ENCODE measurements around the gene MAP3K13.

MAP3K13 gene

GRCh38 chr3:185362850-185363661, at the start of gene MAP3K13:
Gene MAP3K13 (plus strand): TSS chr3:185363136. CDS start chr3:185428582, 65,446 bp downstream.
- DNase-seq, result peak; percentile 95

DNA sequence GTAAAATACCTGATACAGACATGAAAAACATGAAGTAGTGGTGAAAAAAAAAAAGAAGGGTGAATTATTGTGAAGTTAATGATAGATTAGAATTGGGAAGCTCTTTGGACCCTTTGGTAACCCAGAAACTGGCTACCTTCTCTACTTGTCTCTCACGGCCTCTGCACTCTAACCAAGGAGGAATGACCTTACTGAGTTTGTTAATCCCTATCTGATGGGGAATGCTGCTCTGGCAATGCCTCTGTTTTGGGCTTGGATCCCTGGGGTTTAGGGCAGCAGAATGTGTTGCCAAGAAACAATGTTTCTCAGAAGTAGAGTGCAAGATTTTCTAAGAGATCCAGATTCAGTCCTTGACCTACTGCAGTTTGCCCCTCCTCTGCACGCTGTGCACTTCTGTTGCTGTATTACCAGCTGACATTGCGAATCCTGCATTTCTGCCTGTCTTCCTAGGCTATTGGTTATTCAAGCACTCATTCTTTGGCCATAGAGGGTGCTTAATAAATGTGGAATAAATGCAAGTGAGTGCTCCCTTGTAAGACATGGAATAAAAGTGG, 49.2 kb upstream of the MAP3K13 start:
- DNase-seq, result no peak

DNA sequence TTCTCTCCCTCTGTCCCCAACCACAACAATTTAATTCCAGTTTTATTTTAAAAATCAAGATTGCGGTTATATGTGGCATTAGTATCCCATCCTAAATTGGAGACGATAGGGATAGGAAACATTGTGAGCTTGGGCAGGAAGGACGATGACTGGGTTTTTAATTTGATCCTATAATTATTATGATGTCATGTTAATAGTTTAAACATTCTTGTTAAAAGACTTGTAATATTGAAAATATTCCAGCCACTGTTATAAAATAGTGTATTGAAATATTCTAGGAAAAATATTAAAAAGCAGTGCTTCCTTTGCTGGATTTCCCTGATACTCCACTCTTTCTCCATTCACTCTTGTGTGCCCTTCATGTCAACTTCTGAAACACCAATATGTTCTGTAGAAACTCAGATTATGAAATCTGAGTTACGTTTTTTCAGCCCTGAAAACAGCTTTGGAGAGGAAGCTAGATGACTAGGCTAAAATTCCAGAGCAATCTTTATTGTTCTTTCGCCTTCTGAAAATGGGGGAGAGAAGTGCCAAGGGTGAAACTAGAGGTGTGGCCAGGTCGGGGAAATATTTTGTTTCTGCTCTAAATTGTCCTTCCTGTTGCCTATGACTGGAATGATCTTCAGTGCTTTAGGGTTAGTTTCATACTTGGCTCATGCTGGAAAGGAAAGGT, 46.1 kb upstream of the MAP3K13 start:
- DNase-seq, result peak; percentile 48

DNA sequence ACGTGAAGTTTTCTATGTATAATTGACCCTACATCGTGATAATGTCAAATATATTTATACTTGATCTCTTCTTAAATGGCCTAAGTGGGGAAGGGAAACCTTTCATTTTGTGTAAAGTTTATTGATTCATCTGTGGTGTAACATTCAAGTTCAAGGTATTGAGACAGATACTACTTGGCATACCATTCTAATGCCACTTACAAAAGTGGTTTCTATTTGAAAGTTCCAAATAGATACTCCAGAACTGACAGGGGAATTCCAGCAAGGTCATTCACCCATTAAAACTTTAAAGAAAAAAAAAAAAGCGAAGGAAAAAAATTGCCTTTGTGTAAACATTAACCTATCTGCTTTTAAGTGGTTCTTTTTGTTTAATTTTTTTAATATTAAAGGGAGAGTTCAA, 45.3 kb upstream of the MAP3K13 start:
- DNase-seq, result no peak

GRCh38 chr3:185318141-185318540, 44.8 kb upstream of the MAP3K13 start:
- DNase-seq, result peak; percentile 24

DNA sequence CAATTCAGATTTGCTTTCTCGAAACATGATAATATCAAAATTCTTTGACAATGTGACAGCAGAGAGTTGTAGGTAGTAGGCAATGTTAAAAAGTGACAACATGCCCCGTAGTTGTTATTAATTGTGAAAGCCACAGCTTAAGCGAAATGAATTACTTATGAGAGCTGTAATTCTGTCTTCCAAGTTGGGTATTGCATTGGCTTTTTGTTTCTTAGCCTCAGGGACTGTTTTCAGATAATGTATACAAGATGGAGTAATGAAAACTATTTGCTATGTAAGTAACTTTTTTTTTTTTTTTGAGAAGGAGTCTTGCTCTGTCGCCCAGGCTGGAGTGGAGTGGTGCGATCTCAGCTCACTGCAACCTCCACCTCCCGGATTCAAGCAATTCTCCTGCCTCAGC, 43.1 kb upstream of the MAP3K13 start:
- DNase-seq, result no peak

DNA sequence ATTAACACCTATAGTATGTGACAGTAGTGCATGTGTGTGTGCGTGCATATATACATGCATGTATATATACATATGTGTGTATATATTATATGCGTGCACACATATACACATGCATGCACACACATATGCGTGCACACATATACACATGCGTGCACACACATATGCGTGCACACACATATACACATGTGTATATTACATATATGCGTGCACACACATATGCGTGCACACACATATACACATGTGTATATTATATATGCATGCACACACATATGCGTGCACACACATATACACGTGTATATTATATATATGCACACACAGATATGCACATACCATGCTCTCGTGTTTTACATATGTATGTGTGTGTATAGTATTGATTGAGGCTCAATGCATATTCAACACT, 42.0 kb upstream of the MAP3K13 start:
- no peak for DNase-seq

DNA sequence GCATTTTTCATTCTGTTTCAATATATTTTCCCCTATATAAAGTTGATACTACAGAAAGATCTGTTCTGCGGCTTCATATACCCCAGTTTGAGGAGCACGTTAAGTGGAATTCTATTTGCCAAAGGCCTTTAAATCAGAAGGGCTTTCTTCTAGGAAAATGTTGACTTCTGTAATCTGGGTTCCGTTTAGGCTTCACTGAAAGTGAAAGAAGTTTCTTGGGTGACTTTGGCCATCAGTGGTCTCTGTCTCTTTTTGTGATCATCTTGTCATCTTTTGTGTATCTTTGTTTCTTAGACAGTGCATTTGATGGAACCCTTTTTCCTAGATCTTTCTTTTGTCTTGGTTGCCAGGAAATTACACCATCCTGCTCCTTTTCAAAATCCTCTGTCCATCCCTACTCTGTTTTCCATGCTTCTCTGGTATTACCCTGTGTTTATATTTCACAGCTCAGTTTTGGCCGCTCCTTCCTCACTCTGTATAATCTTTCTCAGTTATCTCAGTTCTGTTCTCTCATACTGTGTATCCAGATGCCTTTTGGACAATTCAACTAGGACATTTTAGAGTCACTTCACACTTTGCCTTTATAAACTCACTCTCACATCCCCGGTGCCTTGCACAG, 40.7 kb upstream of the MAP3K13 start:
- DNase-seq, result no peak

DNA sequence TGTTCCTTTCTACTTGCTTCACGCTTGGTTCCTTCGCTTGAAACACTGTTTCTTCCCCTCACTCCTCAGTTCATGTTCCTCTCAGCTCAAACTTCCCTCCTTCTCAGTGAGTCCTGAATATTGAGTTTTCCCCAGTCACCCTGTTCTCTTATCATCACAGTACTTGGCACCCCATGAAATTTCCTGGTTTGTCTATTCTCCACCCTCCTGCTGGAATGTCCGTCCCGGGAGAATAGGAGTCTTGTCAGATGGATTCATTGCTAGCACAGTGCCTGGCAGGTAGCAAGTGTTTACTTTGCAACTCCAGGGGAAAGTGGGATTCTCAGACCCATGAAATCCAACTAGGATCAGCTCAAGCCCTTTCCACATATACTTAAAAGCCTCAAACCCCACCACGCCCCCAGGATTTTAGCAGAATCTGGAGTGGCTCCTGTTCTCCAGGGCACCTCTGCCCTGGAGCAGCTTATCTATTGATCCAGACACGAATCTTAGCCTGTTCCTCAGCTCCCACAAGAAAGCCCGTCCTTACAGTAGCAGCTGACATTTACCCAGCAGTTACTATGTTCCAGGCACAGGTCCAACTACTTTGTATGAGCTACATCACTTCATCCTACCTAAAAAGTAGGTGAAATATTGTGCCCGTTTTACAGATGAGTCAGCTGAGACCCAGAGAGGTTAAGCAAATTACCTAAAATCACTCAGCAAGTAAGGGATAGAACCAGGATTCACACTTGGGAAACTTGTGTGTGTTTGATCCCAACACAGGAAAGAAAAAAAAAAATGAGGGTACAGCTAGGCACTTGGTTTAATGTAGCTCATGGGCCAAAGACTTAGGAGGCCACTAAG, 36.8 kb upstream of the MAP3K13 start:
- no peak for DNase-seq

- DNase-seq, result no peak
Observed at GRCh38 chr3:185327062-185327461, 35.9 kb upstream of the MAP3K13 start.

DNA sequence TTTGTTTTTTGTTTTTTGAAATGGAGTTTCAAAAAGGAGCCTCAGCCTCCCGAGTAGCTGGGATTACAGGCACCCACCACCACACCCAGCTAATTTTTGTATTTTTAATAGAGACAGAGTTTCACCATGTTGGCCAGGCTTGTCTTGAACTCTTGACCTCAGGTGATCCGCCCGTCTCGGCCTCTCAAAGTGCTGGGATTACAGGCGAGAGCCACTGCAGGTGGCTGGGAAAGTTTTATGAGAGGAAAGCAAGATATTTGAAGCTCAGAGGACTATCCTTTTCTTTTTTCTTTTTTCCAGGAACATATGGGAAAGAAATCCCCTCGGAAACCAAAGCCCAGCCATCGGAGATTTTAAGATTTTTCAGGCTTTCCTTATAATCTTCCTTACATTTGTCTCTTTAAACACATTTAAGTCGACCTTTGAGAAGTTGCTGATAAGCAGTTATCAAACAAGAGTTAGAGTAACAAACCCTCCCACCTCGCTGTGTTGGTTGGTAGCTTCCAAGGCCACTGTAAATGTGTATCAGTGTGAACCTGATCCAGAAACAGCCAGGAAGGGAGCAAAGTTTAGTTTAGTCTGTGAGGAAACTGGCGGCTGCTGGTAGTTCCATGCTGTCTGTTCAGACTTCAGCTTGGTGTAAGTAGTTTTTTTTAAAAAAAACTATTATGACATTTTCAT, 34.5 kb upstream of the MAP3K13 start:
- no peak for DNase-seq

- no peak for DNase-seq
Observed at GRCh38 chr3:185330238-185330637, 32.7 kb upstream of the MAP3K13 start.

- DNase-seq, result no peak
Observed at GRCh38 chr3:185330644-185331043, 32.3 kb upstream of the MAP3K13 start.

DNA sequence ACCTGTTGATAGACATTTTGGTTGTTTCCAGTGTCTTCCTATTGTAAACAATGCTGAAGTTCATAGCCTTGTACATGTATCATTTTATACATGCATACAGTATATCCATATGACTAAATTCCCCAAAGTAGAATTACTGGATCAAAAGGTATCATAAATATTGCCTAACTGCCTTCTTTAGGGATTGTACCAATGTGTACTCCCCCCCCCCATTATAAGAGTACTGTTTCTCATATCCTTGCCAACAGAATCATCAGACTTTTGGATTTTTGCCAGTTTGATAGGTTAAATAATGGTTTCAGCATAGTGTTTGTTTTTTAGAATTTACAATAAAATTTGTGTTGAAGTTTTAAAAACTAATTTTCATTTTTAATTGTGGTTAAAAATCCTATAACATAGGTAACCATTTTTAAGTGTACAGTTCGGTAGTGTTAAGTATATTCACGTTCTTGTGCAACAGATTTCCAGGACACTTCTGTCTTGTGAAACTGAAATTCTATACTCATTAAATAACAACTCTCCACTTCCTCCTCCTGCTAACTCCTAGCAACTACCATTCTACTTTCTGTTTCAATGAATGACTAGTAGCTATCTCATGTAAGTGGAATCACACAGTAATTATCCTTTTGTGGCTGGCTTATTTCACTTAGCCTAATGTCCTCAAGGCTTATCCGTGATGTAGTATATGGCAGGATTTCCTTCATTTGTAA, 30.8 kb upstream of the MAP3K13 start:
- DNase-seq, result peak; percentile 53

DNA sequence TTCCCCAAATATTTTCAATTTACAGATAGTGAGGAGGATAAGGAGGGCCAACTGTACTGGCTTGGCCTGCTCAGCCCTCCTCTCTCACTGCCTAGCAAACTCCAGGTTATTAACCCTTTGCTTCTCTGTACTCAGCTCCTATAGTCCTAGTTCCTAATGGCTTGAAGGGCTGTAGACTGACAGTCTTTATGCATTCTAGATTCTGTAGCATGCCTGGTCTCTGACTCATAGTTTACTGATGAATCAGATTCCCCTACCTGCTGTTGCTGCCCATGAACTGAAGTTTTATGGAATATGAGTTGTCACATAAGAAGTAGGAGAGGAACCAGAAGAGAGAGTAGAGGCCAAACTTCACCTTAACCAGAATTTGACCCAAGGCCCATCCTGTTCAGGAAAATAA, 27.1 kb upstream of the MAP3K13 start:
- peak; percentile 77 for DNase-seq

GRCh38 chr3:185337231-185337816, 25.6 kb upstream of the MAP3K13 start:
- DNase-seq, result no peak

DNA sequence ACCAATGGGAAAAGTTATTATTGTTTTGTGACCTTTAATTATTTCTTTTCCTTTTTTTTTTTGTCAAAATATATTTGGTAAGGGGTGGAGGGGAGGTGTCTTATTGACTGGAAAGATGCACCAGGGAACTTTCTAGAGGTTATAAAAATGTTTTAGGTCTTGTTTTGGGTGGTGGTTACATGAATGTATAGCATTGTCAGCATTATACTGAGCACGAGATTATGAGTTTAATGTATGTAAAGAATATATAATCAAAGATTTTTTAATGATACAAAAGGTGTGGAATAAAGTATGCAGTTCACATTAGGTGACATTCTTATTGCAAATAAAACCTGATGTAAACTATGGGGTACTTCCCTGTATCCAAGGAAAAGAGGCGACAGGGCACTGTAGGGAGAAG, 23.0 kb upstream of the MAP3K13 start:
- no peak for DNase-seq

DNA sequence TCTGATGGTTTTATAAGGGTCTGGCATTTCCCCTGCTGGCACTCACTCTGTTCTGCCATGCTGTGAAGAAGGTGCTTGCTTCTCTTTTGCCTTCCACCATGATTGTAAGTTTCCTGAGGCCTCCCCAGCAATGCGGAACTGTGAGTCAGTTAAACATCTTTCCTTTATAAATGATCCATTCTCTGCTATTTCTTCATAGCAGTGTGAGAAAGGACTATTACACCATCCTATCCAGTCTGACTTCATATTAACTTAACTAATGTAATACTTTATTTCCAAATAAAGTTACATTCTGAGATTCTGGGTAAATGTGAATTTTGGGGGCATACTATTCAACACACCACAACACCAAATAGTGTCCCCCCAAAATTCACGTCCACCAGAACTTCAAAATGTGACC, 22.2 kb upstream of the MAP3K13 start:
- DNase-seq, result no peak

DNA sequence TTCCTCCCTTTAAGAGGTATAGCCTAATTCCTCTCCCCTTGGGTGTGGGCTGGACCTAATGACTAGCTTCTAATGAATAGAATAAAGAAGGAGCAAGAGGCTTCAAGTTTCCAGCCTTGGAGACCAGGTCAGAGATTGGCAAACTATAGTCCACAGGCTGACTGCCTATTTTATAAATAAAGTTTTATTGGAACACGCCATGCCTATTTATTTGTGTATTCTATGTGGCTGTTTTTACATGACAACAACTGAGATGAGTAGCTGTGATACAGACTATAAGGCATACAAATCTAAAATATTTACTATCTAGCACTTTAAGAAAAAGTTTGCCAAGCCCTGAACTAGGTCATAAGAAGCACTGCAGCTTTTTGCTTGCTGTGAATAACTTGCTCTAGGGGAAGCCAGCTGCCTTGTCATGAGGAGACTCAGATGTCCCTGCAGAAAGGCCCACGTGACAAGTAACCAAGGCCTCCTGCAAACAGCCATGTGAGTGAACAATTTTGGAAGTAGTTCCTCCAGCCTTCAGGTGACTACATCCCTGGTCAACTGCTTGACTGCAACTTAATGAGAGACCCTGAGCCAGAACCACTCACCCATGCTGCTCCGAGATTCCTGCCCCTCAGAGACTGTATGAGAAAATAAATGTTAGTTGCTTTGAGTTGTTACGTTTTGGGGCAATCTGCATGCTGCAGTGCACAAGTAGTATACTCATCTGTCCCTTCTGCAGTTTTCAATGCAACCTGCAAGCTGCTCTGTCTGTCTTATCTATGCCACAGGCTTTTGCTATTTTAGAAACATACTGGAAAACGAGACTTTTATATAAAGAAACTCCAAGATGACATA, 21.1 kb upstream of the MAP3K13 start:
- no peak for DNase-seq

Measured in EL (cell line).